Stimulated activated memory B cell treated with anti-CD40 and anti-IgM and Interleukin-4, amounts not matched to agents 10 μg/mL and 1 μg/mL and 100 μg/mL, for 72 hours (primary cell): Measurements from ENCODE around the gene ERICH6B.

Experiments used
- ATAC-seq: fragments of 150-1000 bp; cut with Tn5 transposase; 2 replicates; pipeline ENCODE4 v1.10.0; 2021
- H3K27ac Mint-ChIP-seq: one replicate; pipeline ENCODE4 v1.8.0; 2022; ENCODE audit warnings: mild to moderate bottlenecking, mixed read lengths
- H3K27me3 Mint-ChIP-seq: one replicate; pipeline ENCODE4 v1.8.0; 2022; ENCODE audit warnings: mixed read lengths
- H3K36me3 Mint-ChIP-seq: one replicate; pipeline ENCODE4 v1.8.0; 2022; ENCODE audit warnings: mixed read lengths
- H3K4me1 Mint-ChIP-seq: one replicate; pipeline ENCODE4 v1.8.0; 2022; ENCODE audit warnings: mixed read lengths
- H3K4me3 Mint-ChIP-seq: one replicate; pipeline ENCODE4 v1.8.0; 2022; ENCODE audit warnings: mild to moderate bottlenecking, moderate library complexity, mixed read lengths
- H3K9me3 Mint-ChIP-seq: one replicate; pipeline ENCODE4 v1.8.0; 2022; ENCODE audit warnings: mixed read lengths

The ERICH6B gene

GRCh38 chr13:45623516-45624090 is 8.1 kb upstream of the ERICH6B start:
- ATAC-seq = no peak
- peaks cover 58% of the 10 kb centered on the region for H3K27me3 Mint-ChIP-seq
- no peak overlapping the region for H3K4me3 Mint-ChIP-seq
- no peaks in the 10 kb centered on the region for H3K4me1 Mint-ChIP-seq
- H3K27ac Mint-ChIP-seq = no peak overlapping the region
- H3K36me3 Mint-ChIP-seq = no peaks in the 10 kb centered on the region
- no peaks in the 10 kb centered on the region for H3K9me3 Mint-ChIP-seq

- ATAC-seq = no peak
- Mint-ChIP-seq H3K27me3 (peaks cover 73% of the 10 kb centered on the region), H3K4me1 (no peaks in the 10 kb centered on the region), H3K9me3 (peaks cover under 1% of the 10 kb centered on the region), H3K27ac (no peak overlapping the region), H3K4me3 (no peak overlapping the region), H3K36me3 (no peaks in the 10 kb centered on the region)
These were observed 6.4 kb upstream of the ERICH6B start for GRCh38 chr13:45621950-45622349.

GRCh38 chr13:45607931-45608330 is 7.6 kb downstream of the ERICH6B start:
- no peak for ATAC-seq
- no peaks in the 10 kb centered on the region for H3K36me3 Mint-ChIP-seq
- peaks cover 40% of the 10 kb centered on the region for H3K27me3 Mint-ChIP-seq
- no peak overlapping the region for H3K27ac Mint-ChIP-seq
- H3K4me3 Mint-ChIP-seq = no peak overlapping the region
- no peaks in the 10 kb centered on the region for H3K4me1 Mint-ChIP-seq
- H3K9me3 Mint-ChIP-seq = no peaks in the 10 kb centered on the region

DNA sequence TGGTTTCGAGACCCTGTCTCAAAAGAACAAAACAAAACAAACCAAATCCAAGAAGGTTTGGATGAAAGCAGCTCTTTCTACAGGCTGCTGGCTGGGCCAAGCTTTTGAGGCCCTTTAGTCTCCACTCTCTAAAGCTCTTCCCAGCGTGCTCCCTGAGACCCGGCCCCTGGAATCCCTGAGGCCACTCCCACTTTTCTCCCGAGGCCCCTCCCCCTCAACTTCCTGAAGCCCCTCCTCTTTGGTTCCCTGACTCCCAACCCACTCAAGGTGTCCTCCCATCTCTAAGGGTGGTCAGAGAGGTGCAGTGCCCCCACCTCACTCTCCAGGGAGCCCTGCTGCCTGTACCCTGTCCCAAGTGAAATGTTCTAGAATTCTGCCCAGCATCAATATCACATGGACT is 10.6 kb downstream of the ERICH6B start:
- no peak overlapping the region for H3K4me3 Mint-ChIP-seq
- no peaks in the 10 kb centered on the region for H3K4me1 Mint-ChIP-seq
- H3K9me3 Mint-ChIP-seq = no peaks in the 10 kb centered on the region
- no peak for ATAC-seq
- peaks cover 19% of the 10 kb centered on the region for H3K27me3 Mint-ChIP-seq
- H3K27ac Mint-ChIP-seq = no peak overlapping the region
- no peaks in the 10 kb centered on the region for H3K36me3 Mint-ChIP-seq

DNA sequence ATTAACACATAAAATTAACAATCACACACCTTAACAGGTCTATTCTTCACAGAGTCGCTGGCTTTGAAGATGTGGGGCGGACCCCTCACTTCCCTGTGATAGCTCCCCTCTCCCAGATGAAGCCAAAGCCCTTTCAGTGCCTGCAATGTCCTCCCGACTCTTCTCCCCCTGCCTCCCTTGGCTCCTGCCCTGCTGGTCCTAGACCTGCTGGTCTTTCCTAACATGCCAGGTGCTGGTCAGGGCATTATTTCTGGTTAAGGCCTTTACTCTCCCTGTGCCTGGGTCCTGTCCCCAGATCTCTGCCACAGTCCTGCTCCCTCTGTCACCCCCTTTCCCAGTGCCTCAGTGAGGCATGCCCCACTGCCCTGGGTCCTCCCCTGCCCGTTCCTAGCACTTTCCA is 12.2 kb downstream of the ERICH6B start:
- H3K27me3 Mint-ChIP-seq = peaks cover 5% of the 10 kb centered on the region
- no peaks in the 10 kb centered on the region for H3K4me1 Mint-ChIP-seq
- H3K27ac Mint-ChIP-seq = no peak overlapping the region
- peak; percentile 27 for ATAC-seq
- no peaks in the 10 kb centered on the region for H3K36me3 Mint-ChIP-seq
- H3K9me3 Mint-ChIP-seq = no peaks in the 10 kb centered on the region
- no peak overlapping the region for H3K4me3 Mint-ChIP-seq

DNA sequence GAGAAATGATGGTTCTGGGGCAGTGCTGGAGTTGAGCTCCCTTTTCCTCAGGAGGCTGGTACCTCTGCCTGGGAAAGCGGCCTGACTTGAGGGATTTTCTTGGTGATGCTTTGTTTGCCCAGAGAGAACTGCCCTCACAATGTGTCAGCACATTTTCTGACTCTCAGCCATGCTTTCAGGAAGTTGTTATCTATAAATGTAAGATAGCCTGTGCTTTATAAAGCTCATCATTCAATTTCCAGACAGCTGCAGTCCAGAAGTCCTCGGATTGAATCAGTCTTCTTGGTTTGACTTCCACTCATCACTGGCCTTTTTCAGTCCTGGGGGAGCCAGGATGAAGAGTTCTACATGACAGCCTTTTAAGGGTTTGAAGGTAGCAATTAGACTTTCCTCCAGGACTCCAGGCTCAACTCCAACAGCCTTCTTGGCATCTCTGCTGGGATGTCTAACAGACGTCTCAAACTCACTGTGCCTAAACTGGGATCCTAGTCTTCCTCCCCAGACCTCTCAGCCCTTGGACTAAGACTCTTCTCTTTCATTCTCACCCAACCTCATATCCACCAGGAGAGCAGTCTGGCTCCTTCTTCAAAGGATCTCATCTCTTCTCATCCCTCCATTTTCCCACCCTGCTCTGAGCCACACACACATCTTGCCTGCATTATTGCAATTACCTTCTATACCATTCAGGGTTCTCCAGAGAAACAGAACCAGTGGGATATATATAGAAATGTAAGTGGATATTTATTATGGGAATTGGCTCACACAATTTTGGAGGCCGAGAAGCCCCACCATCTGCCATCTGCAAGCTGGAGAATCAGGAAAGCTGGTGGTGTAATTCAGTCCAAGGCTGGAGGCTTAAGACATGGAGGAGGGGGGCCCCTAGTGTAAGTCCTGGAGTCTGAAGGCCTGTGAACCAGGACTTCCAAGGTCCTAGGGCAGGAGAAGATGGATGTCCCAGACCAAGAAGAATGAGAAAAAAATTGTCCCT is 13.1 kb downstream of the ERICH6B start:
- Mint-ChIP-seq H3K27me3 (peaks cover 5% of the 10 kb centered on the region), H3K36me3 (no peaks in the 10 kb centered on the region)

GRCh38 chr13:45601680-45602079 is 13.9 kb downstream of the ERICH6B start:
- Mint-ChIP-seq H3K4me3 (no peak overlapping the region), H3K4me1 (no peaks in the 10 kb centered on the region), H3K9me3 (peaks cover under 1% of the 10 kb centered on the region), H3K27me3 (peaks cover 9% of the 10 kb centered on the region), H3K27ac (no peak overlapping the region), H3K36me3 (no peaks in the 10 kb centered on the region)
- ATAC-seq = no peak

More for the DNA sequence above, 13.1 kb downstream of the ERICH6B start:
- H3K4me1 Mint-ChIP-seq = no peaks in the 10 kb centered on the region
- no peak overlapping the region for H3K27ac Mint-ChIP-seq
- H3K9me3 Mint-ChIP-seq = no peaks in the 10 kb centered on the region
- no peak for ATAC-seq
- H3K4me3 Mint-ChIP-seq = no peak overlapping the region

- no peaks in the 10 kb centered on the region for H3K36me3 Mint-ChIP-seq
- ATAC-seq = no peak
- no peaks in the 10 kb centered on the region for H3K4me1 Mint-ChIP-seq
- peaks cover 5% of the 10 kb centered on the region for H3K9me3 Mint-ChIP-seq
- peaks cover 14% of the 10 kb centered on the region for H3K27me3 Mint-ChIP-seq
- no peak overlapping the region for H3K4me3 Mint-ChIP-seq
- no peak overlapping the region for H3K27ac Mint-ChIP-seq
These were observed 16.9 kb downstream of the ERICH6B start for GRCh38 chr13:45598597-45598996.

GRCh38 chr13:45596800-45597475 is 18.6 kb downstream of the ERICH6B start:
- Mint-ChIP-seq H3K27me3 (peaks cover 14% of the 10 kb centered on the region), H3K4me3 (no peak overlapping the region), H3K36me3 (no peaks in the 10 kb centered on the region), H3K9me3 (peaks cover 5% of the 10 kb centered on the region), H3K27ac (no peak overlapping the region), H3K4me1 (no peaks in the 10 kb centered on the region)
- ATAC-seq = no peak

DNA sequence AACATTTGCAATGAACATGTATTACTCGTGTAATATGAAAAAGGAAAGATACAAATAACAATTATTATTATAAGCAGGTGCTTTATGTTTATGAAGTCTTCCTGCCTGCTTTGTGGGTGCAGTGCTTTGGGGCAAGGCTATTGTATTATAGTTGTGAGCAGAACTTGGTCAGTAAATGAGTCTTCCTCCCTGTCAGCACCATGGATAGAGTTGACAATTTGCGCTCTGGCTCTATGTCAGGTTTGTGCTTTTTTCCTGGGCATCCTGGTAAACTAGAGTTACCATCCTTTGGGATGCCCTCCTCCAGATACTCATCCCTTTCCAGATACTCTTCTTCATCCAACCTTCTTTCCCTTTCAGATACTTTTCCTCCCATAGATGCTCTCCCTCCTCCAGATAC is 19.6 kb downstream of the ERICH6B start:
- H3K4me1 Mint-ChIP-seq = no peaks in the 10 kb centered on the region
- H3K27ac Mint-ChIP-seq = no peak overlapping the region
- no peak for ATAC-seq
- H3K4me3 Mint-ChIP-seq = no peak overlapping the region
- H3K27me3 Mint-ChIP-seq = peaks cover 14% of the 10 kb centered on the region
- H3K9me3 Mint-ChIP-seq = peaks cover 5% of the 10 kb centered on the region
- no peaks in the 10 kb centered on the region for H3K36me3 Mint-ChIP-seq

DNA sequence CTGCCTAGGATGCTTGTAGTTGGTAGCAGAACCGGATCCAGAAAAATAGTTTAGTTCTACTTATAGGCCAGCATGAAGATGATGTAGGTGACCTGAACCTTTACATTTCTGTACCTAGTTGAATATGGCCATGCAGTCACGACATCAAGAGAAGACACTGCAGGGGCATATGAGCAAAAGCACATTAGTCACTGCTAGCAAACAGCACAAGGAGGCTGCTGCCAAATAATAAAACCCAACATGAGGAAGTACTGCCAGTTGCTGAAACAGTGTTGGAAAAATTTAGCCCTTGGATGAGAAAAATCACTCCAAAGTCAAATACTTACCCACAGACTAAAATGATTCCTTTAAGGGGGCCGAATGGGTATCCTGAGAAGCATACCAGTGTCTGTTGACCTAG is 20.8 kb downstream of the ERICH6B start:
- H3K27ac Mint-ChIP-seq = no peak overlapping the region
- no peaks in the 10 kb centered on the region for H3K4me1 Mint-ChIP-seq
- no peak for ATAC-seq
- peaks cover 23% of the 10 kb centered on the region for H3K27me3 Mint-ChIP-seq
- H3K36me3 Mint-ChIP-seq = no peaks in the 10 kb centered on the region
- no peak overlapping the region for H3K4me3 Mint-ChIP-seq
- peaks cover 5% of the 10 kb centered on the region for H3K9me3 Mint-ChIP-seq

- Mint-ChIP-seq H3K4me3 (no peak overlapping the region), H3K27me3 (peaks cover 23% of the 10 kb centered on the region), H3K9me3 (peaks cover 5% of the 10 kb centered on the region), H3K27ac (no peak overlapping the region), H3K4me1 (no peaks in the 10 kb centered on the region), H3K36me3 (no peaks in the 10 kb centered on the region)
- no peak for ATAC-seq
These were observed 21.3 kb downstream of the ERICH6B start for GRCh38 chr13:45594227-45594626.

- Mint-ChIP-seq H3K27me3 (peaks cover 23% of the 10 kb centered on the region), H3K36me3 (no peaks in the 10 kb centered on the region), H3K4me3 (no peak overlapping the region), H3K27ac (no peak overlapping the region), H3K9me3 (peaks cover 5% of the 10 kb centered on the region), H3K4me1 (no peaks in the 10 kb centered on the region)
- peak; percentile 49 for ATAC-seq
These were observed 22.8 kb downstream of the ERICH6B start for GRCh38 chr13:45592758-45593157.

DNA sequence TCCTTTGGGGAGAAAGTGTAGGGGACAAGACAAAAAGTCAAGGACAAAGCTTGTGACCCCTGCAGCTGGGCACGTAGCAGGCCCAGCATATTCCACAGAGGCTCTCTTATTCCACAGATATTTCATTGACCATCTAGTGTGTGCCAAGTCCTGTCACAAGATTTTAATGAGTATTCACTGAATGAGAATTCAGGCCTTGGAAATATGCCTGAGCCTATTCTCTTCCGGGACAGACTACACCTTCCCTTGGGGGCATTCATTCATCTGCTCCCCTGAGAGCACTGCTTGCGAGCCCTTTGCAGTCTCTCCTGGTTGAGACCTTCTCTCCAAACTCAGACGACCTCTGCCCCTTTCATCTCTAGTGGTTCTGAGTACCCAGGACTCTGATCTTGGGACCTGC is 25.5 kb downstream of the ERICH6B start:
- no peak for ATAC-seq
- Mint-ChIP-seq H3K9me3 (no peaks in the 10 kb centered on the region), H3K27me3 (peaks cover 9% of the 10 kb centered on the region), H3K27ac (no peak overlapping the region), H3K36me3 (no peaks in the 10 kb centered on the region), H3K4me3 (no peak overlapping the region), H3K4me1 (no peaks in the 10 kb centered on the region)

DNA sequence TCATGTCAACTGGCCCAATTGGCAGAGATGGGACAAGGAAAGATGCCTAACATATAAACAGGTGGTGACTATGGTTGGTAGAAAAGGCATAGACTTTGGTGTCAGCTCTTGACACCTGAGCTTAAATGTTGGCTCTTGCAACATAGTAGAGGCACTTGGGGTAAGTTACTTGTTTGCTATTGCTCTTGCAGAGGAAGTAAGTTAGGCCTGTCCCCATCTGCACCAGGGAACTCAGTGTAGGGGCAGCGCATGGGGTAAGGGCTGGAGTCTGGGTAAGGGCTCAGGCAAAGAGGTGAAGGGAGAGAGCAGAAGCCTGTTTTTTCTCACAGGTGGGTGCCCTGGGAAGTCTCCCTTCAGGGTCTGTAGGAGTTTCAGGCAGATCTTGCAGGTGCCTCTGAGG is 27.6 kb downstream of the ERICH6B start:
- H3K27me3 Mint-ChIP-seq = peaks cover 9% of the 10 kb centered on the region
- no peaks in the 10 kb centered on the region for H3K4me1 Mint-ChIP-seq
- ATAC-seq = no peak
- no peaks in the 10 kb centered on the region for H3K36me3 Mint-ChIP-seq
- H3K27ac Mint-ChIP-seq = no peak overlapping the region
- H3K9me3 Mint-ChIP-seq = peaks cover 3% of the 10 kb centered on the region
- no peak overlapping the region for H3K4me3 Mint-ChIP-seq
